Keratinocyte (primary cell): ENCODE results near the gene FGF7. TPM values are rescaled to one million over a fixed set of nuclear protein-coding genes. Genes with fewer than 3 reads are reported as not detected.

Experiments used
- DNase-seq: peaks from one replicate; pipeline ENCODE4 v3.0.0-alpha.2; 2011; ENCODE audit warnings: low read depth, missing footprints, low spot score
- FAIRE-seq: peaks from 2 replicates; lab custom pipeline; 2011; peaks lifted over from hg19 to GRCh38; lab: Jason Lieb, UNC
- H2AFZ ChIP-seq: 2 replicates; pipeline ENCODE4 v1.6.0; 2012; ENCODE audit warnings: low read length, control low read depth, inconsistent platforms; ENCODE audit not compliant: control insufficient read depth
- H3K27ac ChIP-seq: 2 replicates; pipeline ENCODE4 v1.5.1; 2011; ENCODE audit warnings: low read length; ENCODE audit not compliant: control insufficient read depth, insufficient read depth
- H3K27me3 ChIP-seq: 3 replicates; pipeline ENCODE4 v1.6.0; 2011; ENCODE audit warnings: low read length; ENCODE audit not compliant: control insufficient read depth, insufficient read depth; ENCODE audit errors: extremely low read depth
- H3K36me3 ChIP-seq, 2 experiments: 2 replicates in 1 of 2; 3 replicates in 1 of 2; pipeline ENCODE4 v1.5.1; 2011; ENCODE audit warnings: low read length in 2 of 2, mild to moderate bottlenecking in 1 of 2; ENCODE audit not compliant: control insufficient read depth in 2 of 2, insufficient read depth in 2 of 2; ENCODE audit errors: extremely low read depth in 1 of 2
- H3K4me1 ChIP-seq: 3 replicates; pipeline ENCODE4 v1.5.1; 2011; ENCODE audit warnings: low read length; ENCODE audit not compliant: control insufficient read depth, insufficient read depth; ENCODE audit errors: extremely low read depth
- H3K4me2 ChIP-seq: 3 replicates; pipeline ENCODE4 v1.6.0; 2011; ENCODE audit warnings: low read depth, low read length; ENCODE audit not compliant: control insufficient read depth, insufficient read depth; ENCODE audit errors: extremely low read depth
- H3K4me3 ChIP-seq, 3 experiments: fragments of 200-600 bp in 1 of 3; sonication (generic) in 1 of 3; 2 replicates in 2 of 3; 3 replicates in 1 of 3; pipeline ENCODE4 v1.5.1; 2011 to 2016; ENCODE audit warnings: low read length in 3 of 3, mild to moderate bottlenecking in 3 of 3, control low read depth in 2 of 3, inconsistent platforms in 1 of 3, low read depth in 1 of 3, mixed read lengths in 1 of 3, mixed run types in 1 of 3, moderate library complexity in 1 of 3; ENCODE audit not compliant: control insufficient read depth in 2 of 3, insufficient read depth in 2 of 3; ENCODE audit errors: extremely low read depth in 1 of 3
- H3K79me2 ChIP-seq: 2 replicates; pipeline ENCODE4 v1.6.0; 2012; ENCODE audit warnings: low read length; ENCODE audit not compliant: control insufficient read depth, insufficient read depth
- H3K9ac ChIP-seq: 3 replicates; pipeline ENCODE4 v1.6.0; 2011; ENCODE audit warnings: low read length; ENCODE audit not compliant: control insufficient read depth, insufficient read depth; ENCODE audit errors: extremely low read depth
- H3K9me1 ChIP-seq: 3 replicates; pipeline ENCODE4 v1.6.0; 2011; ENCODE audit warnings: low read length; ENCODE audit not compliant: control insufficient read depth, insufficient read depth; ENCODE audit errors: extremely low read depth
- H3K9me3 ChIP-seq: 2 replicates; pipeline ENCODE4 v1.5.1; 2012; ENCODE audit warnings: low read depth, low read length; ENCODE audit not compliant: control insufficient read depth
- H4K20me1 ChIP-seq: 3 replicates; pipeline ENCODE4 v1.6.0; 2011; ENCODE audit warnings: low read length; ENCODE audit not compliant: control insufficient read depth, insufficient read depth; ENCODE audit errors: extremely low read depth
- EZH2 ChIP-seq: IDR thresholded peaks from one replicate; pipeline ENCODE4 v1.6.1; 2012; ENCODE audit warnings: inconsistent platforms, mild to moderate bottlenecking, low read length, moderate library complexity
- dilution Hi-C: fragments of 300-500 bp; cut with MboI; formaldehyde crosslinking; loops from one replicate; pipeline ENCODE4 v1.7.0; 2020; ENCODE audit warnings: low sequenced_read_pairs; ENCODE audit not compliant: extremely low pct_ligation_motif_present
- polyA plus RNA-seq, 5 experiments: library from polyadenylated mRNA; depleted of rRNA in 3 of 5; stranded (reverse) in 3 of 5; stranded (forward) in 1 of 5; unstranded in 1 of 5; fragments of >200 nt; gene quantifications; 1 replicate in 1 of 5; 2 replicates in 3 of 5; 3 replicates in 1 of 5; pipeline versions ENCODE4 v1.2.1 to v1.2.3, GENCODE V29; 2011 to 2012; ENCODE audit warnings: missing spikeins in 2 of 5, low read depth in 1 of 5, low replicate concordance in 1 of 5
- TF ChIP-seq, protein P1 (sequence below), 3 experiments: IDR thresholded peaks in 1 of 3; conservative IDR thresholded peaks in 1 of 3; optimal IDR thresholded peaks in 1 of 3; 2 replicates in 2 of 3; 3 replicates in 1 of 3; pipeline versions ENCODE3 to v1.5.1; 2011; ENCODE audit warnings: low read length in 3 of 3, mild to moderate bottlenecking in 3 of 3, moderate library complexity in 2 of 3, control low read depth in 1 of 3, inconsistent platforms in 1 of 3; ENCODE audit not compliant: insufficient read depth in 2 of 3; ENCODE audit errors: extremely low read depth in 1 of 3

FGF7 gene
- polyA plus RNA-seq, 1 donor (not counting 4 experiments of a cell fraction or from before 2014, with no cell fraction given) = not detected

DNA sequence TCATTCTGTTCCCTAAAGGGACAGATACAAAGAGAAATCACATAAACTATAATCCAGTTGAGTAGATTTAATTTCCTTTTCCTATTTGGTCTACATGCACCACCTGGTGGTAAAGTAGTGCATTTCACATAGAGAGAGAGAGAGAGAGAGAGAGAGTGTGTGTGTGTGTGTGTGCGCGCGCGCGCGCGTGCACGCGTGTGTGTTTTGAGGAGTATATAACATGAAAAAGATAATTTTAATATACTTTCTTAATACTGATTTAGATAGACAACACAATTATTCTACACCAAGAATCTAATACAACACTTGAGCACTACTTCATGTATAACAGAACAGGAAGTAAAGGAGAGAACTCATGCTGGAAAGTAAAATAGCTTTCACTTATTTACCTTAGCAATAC, 1.1 kb upstream of the FGF7 start:
- H3K4me3 ChIP-seq = no peak overlapping the region
- H2AFZ ChIP-seq = no peak overlapping the region
- H3K4me1 ChIP-seq = no peaks in the 10 kb centered on the region
- no peak overlapping the region for H3K9ac ChIP-seq
- no peak for TF ChIP-seq EZH2
- TF ChIP-seq, protein P1, sequence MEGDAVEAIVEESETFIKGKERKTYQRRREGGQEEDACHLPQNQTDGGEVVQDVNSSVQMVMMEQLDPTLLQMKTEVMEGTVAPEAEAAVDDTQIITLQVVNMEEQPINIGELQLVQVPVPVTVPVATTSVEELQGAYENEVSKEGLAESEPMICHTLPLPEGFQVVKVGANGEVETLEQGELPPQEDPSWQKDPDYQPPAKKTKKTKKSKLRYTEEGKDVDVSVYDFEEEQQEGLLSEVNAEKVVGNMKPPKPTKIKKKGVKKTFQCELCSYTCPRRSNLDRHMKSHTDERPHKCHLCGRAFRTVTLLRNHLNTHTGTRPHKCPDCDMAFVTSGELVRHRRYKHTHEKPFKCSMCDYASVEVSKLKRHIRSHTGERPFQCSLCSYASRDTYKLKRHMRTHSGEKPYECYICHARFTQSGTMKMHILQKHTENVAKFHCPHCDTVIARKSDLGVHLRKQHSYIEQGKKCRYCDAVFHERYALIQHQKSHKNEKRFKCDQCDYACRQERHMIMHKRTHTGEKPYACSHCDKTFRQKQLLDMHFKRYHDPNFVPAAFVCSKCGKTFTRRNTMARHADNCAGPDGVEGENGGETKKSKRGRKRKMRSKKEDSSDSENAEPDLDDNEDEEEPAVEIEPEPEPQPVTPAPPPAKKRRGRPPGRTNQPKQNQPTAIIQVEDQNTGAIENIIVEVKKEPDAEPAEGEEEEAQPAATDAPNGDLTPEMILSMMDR (optimal IDR thresholded peaks at IDR 0.05 in 1 of 3, IDR thresholded peaks at IDR 0.05 in 1 of 3, conservative IDR thresholded peaks at IDR 0.05 in 1 of 3; ENCODE audit: extremely low read depth in 1 of 3, insufficient read depth in 2 of 3, low read length in 3 of 3) = peak; percentile 43 to 72 (median 57)
- no peaks in the 10 kb centered on the region for H3K9me3 ChIP-seq
- dilution Hi-C loops = no loop called here
- H3K79me2 ChIP-seq = no peaks in the 10 kb centered on the region
- FAIRE-seq (no peak), DNase-seq (no peak)
- no peaks in the 10 kb centered on the region for H3K9me1 ChIP-seq
- H3K27ac ChIP-seq = no peak overlapping the region
- no peaks in the 10 kb centered on the region for H3K36me3 ChIP-seq
- no peaks in the 10 kb centered on the region for H3K27me3 ChIP-seq
- no peaks in the 10 kb centered on the region for H4K20me1 ChIP-seq
- H3K4me2 ChIP-seq = peak overlapping the region; percentile 29

DNA sequence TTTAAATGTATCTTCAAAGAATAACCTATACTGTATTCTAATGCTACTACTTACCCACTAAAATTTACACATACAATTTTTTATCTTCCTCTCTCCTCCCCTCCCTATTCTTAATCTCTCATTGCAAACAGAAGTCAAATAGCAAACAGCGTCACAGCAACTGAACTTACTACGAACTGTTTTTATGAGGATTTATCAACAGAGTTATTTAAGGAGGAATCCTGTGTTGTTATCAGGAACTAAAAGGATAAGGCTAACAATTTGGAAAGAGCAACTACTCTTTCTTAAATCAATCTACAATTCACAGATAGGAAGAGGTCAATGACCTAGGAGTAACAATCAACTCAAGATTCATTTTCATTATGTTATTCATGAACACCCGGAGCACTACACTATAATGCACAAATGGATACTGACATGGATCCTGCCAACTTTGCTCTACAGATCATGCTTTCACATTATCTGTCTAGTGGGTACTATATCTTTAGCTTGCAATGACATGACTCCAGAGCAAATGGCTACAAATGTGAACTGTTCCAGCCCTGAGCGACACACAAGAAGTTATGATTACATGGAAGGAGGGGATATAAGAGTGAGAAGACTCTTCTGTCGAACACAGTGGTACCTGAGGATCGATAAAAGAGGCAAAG, 984 bp downstream of the FGF7 start:
- Histone ChIP-seq H3K9ac (no peak overlapping the region), H3K9me3 (no peaks in the 10 kb centered on the region), H3K4me1 (no peaks in the 10 kb centered on the region), H3K4me3 (no peak overlapping the region), H3K36me3 (no peaks in the 10 kb centered on the region), H3K9me1 (no peaks in the 10 kb centered on the region), H3K27ac (no peak overlapping the region), H2AFZ (no peak overlapping the region), H3K4me2 (no peak overlapping the region), H3K79me2 (no peaks in the 10 kb centered on the region), H3K27me3 (no peaks in the 10 kb centered on the region), H4K20me1 (no peaks in the 10 kb centered on the region)
- FAIRE-seq = no peak
- no peak for DNase-seq
- TF ChIP-seq EZH2 = no peak
- TF ChIP-seq, protein P1 (optimal IDR thresholded peaks at IDR 0.05 in 1 of 3, IDR thresholded peaks at IDR 0.05 in 1 of 3, conservative IDR thresholded peaks at IDR 0.05 in 1 of 3; ENCODE audit: extremely low read depth in 1 of 3, insufficient read depth in 2 of 3, low read length in 3 of 3) = no peak
- dilution Hi-C loops = no loop called here
